Right lobe of liver (tissue), 6 donors: ENCODE results near the gene PLPPR5. TPM values are rescaled to one million over a fixed set of nuclear protein-coding genes. Genes with fewer than 3 reads are reported as not detected.

ENCODE experiments used
- ATAC-seq, 4 donors: fragments of 200-7000 bp; cut with Tn5 transposase; one replicate each; pipeline ENCODE4 v1.9.1; 2020; ENCODE audit warnings: mild to moderate bottlenecking in 4 of 4, moderate library complexity in 4 of 4
- DNase-seq, 3 donors: peaks; one replicate each; pipeline ENCODE4 v3.0.0-alpha.2; 2020
- H3K27ac ChIP-seq, 3 donors: fragments of 200-600 bp; one replicate each; pipeline ENCODE4 v1.8.0; 2022
- H3K27me3 ChIP-seq, 2 donors: fragments of 200-600 bp; one replicate each; pipeline ENCODE4 v1.8.0; 2022
- H3K36me3 ChIP-seq, 4 donors: fragments of 200-600 bp; sonication (generic) in 1 of 4; one replicate each; pipeline versions ENCODE4 v1.5.1 to v1.8.0; 2017 to 2022; ENCODE audit warnings: control low read depth in 1 of 4
- H3K4me1 ChIP-seq, 4 donors: fragments of 200-600 bp; sonication (generic) in 1 of 4; one replicate each; pipeline versions ENCODE4 v1.5.1 to v1.8.0; 2017 to 2022; ENCODE audit warnings: control low read depth in 1 of 4
- H3K4me3 ChIP-seq, 3 donors: fragments of 200-600 bp; one replicate each; pipeline ENCODE4 v1.8.0; 2022
- H3K9me3 ChIP-seq, 4 donors: fragments of 200-600 bp; sonication (generic) in 1 of 4; one replicate each; pipeline versions ENCODE4 v1.5.1 to v1.8.0; 2017 to 2022; ENCODE audit warnings: control low read depth in 1 of 4
- CTCF ChIP-seq, 4 donors: fragments of 200-600 bp in 3 of 4; fragments of 450-650 bp in 1 of 4; IDR thresholded peaks; one replicate each; pipeline versions ENCODE4 v1.5.1 to v1.8.0; 2016 to 2022; ENCODE audit warnings: antibody characterized with exemption in 4 of 4, mild to moderate bottlenecking in 2 of 4
- POLR2A ChIP-seq: fragments of 450-650 bp; IDR thresholded peaks from one replicate; pipeline ENCODE4 v1.6.1; 2017; ENCODE audit warnings: antibody characterized with exemption, mild to moderate bottlenecking
- WGBS: methylation state at CpG from one replicate; pipeline ENCODE4 v1.1.6; 2018; ENCODE audit warnings: low coverage, low lambda C conversion rate; ENCODE audit not compliant: insufficient coverage; ENCODE audit errors: missing lambda C conversion rate; 5-methylcytosine and 5-hydroxymethylcytosine counted together
- intact Hi-C, 2 donors: fragments of 100-400 bp; cut with DNase I; formaldehyde crosslinking; loops; one replicate each; pipeline versions ENCODE4 v1.11.2 to v1.14.1; 2022
- total RNA-seq, 6 experiments: library from RNA; depleted of rRNA in 2 of 6; stranded (reverse); fragments of >200 nt in 2 of 6; fragmentation: NEBNext Ultra II Directional in 3 of 6; extraction: Animal tissue kit (Norgen Biotek cat#: 25700) in 3 of 6; gene quantifications; one replicate each; pipeline versions ENCODE4 v1.1.0 to v1.2.4, GENCODE V29; 2016 to 2023
- donor health status: DM: no; HTN: yes; CAD: no.
- donor health status: DM: no; HTN: no; CAD: no.
- donor health status: DM: no; HTN: no; CAD: no.
- donor health status: DM: no; HTN: yes; CAD: no.
- donor health status: DM: no; HTN: yes; CAD: no.

The PLPPR5 gene
- total RNA-seq, 6 experiments from 2014 or later, result not detected

GRCh38 chr1:98989556-98989907 is 15.1 kb downstream of the PLPPR5 start:
- ATAC-seq, result no peak
- WGBS, result 69% methylated on average over 1 of the region's 1 CpG
- no peak for DNase-seq
- intact Hi-C loops, result no loop called here
- Histone ChIP-seq H3K27me3 (no peaks in the 10 kb centered on the region), H3K27ac (no peak overlapping the region), H3K9me3 (no peaks in the 10 kb centered on the region), H3K4me3 (no peak overlapping the region), H3K36me3 (no peaks in the 10 kb centered on the region), H3K4me1 (no peaks in the 10 kb centered on the region)
- no peak for TF ChIP-seq CTCF (IDR thresholded peaks at IDR 0.05)
- TF ChIP-seq POLR2A, result no peak

GRCh38 chr1:98988904-98989555 is 15.6 kb downstream of the PLPPR5 start:
- Histone ChIP-seq H3K4me3 (no peak overlapping the region), H3K4me1 (no peaks in the 10 kb centered on the region), H3K9me3 (no peaks in the 10 kb centered on the region), H3K27ac (no peak overlapping the region), H3K27me3 (no peaks in the 10 kb centered on the region), H3K36me3 (no peaks in the 10 kb centered on the region)
- intact Hi-C loops, result no loop called here
- TF ChIP-seq POLR2A (no peak), CTCF (IDR thresholded peaks at IDR 0.05) (no peak)
- no peak for DNase-seq
- ATAC-seq, result no peak
- 88% methylated on average over 2 of the region's 2 CpGs for WGBS

- no peak for DNase-seq
- 55% methylated on average over 2 of the region's 2 CpGs for WGBS
- no peaks in the 10 kb centered on the region for H3K4me1 ChIP-seq
- TF ChIP-seq POLR2A (no peak), CTCF (IDR thresholded peaks at IDR 0.05) (no peak)
- H3K36me3 ChIP-seq, result no peaks in the 10 kb centered on the region
- intact Hi-C loops, result no loop called here
- H3K4me3 ChIP-seq, result no peak overlapping the region
- H3K27me3 ChIP-seq, result no peaks in the 10 kb centered on the region
- H3K27ac ChIP-seq, result no peak overlapping the region
- H3K9me3 ChIP-seq, result no peaks in the 10 kb centered on the region
- no peak for ATAC-seq
These were observed 19.0 kb downstream of the PLPPR5 start for GRCh38 chr1:98985687-98986086.

GRCh38 chr1:98981917-98982513 is 22.6 kb downstream of the PLPPR5 start:
- Histone ChIP-seq H3K27me3 (no peaks in the 10 kb centered on the region), H3K36me3 (no peaks in the 10 kb centered on the region), H3K27ac (no peak overlapping the region), H3K4me3 (no peak overlapping the region), H3K4me1 (no peaks in the 10 kb centered on the region), H3K9me3 (no peaks in the 10 kb centered on the region)
- DNase-seq (no peak), ATAC-seq (no peak)
- TF ChIP-seq CTCF (IDR thresholded peaks at IDR 0.05) (no peak), POLR2A (no peak)
- intact Hi-C loops, result no loop called here
- 56% methylated on average over 3 of the region's 3 CpGs for WGBS
